HUES6 (cell line): Measurements from ENCODE around the gene ZNF181.
"Not testable (repeated sequence)": the region's sequence is repeated elsewhere in the genome, so short reads cannot be mapped to it uniquely, and the experiment has no call there.

Experiments used
- H3K27ac ChIP-seq: 2 replicates; pipeline ENCODE4 v1.7.0; 2013; ENCODE audit warnings: low read depth, mild to moderate bottlenecking, low read length, inconsistent platforms
- H3K27me3 ChIP-seq: 2 replicates; pipeline ENCODE4 v1.6.1; 2013; ENCODE audit warnings: low read length; ENCODE audit not compliant: control insufficient read depth, insufficient read depth
- H3K36me3 ChIP-seq: 2 replicates; pipeline ENCODE4 v1.6.1; 2013; ENCODE audit warnings: low read length; ENCODE audit not compliant: control insufficient read depth, insufficient read depth
- H3K4me1 ChIP-seq: 2 replicates; pipeline ENCODE4 v1.6.1; 2013; ENCODE audit warnings: low read length; ENCODE audit not compliant: control insufficient read depth, insufficient read depth
- H3K4me3 ChIP-seq: 2 replicates; pipeline ENCODE4 v1.5.1; 2013; ENCODE audit warnings: low read depth, low read length
- H3K9ac ChIP-seq: one replicate; pipeline ENCODE4 v1.6.1; 2013; ENCODE audit warnings: mild to moderate bottlenecking, low read length
- H3K9me3 ChIP-seq: 2 replicates; pipeline ENCODE4 v1.6.1; 2013; ENCODE audit warnings: low read depth, low read length; ENCODE audit not compliant: control insufficient read depth, insufficient read depth

Gene ZNF181

GRCh38 chr19:34733746-34734536 is at the start of gene ZNF181:
ZNF181 (plus strand) TSS chr19:34734243; CDS start chr19:34735038, 795 bp downstream.
- Histone ChIP-seq H3K9ac (peak within 1 kb of the TSS; percentile 80), H3K4me3 (peak within 1 kb of the TSS; percentile 90), H3K27ac (peak within 1 kb of the TSS; percentile 88), H3K27me3 (no peaks in the 10 kb centered on the region), H3K9me3 (no peaks in the 10 kb centered on the region), H3K4me1 (no peaks in the 10 kb centered on the region), H3K36me3 (peaks cover 1% of the 10 kb centered on the region; the same call in 1 of the 2 replicates)

GRCh38 chr19:34685266-34685665 is 48.8 kb upstream of the ZNF181 start:
- not testable (repeated sequence) for H3K27me3 ChIP-seq, H3K9ac ChIP-seq, H3K4me3 ChIP-seq, H3K4me1 ChIP-seq, H3K27ac ChIP-seq
- Histone ChIP-seq H3K9me3 (peaks cover 10% of the 10 kb centered on the region; the same call in 1 of the 2 replicates), H3K36me3 (peaks cover 47% of the 10 kb centered on the region)

GRCh38 chr19:34686455-34686854 is 47.6 kb upstream of the ZNF181 start:
- no peak overlapping the region for H3K4me3 ChIP-seq
- no peak overlapping the region for H3K9ac ChIP-seq
- no peaks in the 10 kb centered on the region for H3K4me1 ChIP-seq
- peaks cover 37% of the 10 kb centered on the region for H3K36me3 ChIP-seq
- H3K27ac ChIP-seq: no peak overlapping the region
- H3K9me3 ChIP-seq: peaks cover 8% of the 10 kb centered on the region; the same call in 1 of the 2 replicates
- H3K27me3 ChIP-seq: 0 out of 2 replicates have a peak, but pooled peaks cover 4% of the 10 kb centered on the region

- 0 out of 2 replicates have a peak, but pooled peaks cover 7% of the 10 kb centered on the region for H3K9me3 ChIP-seq
- no peaks in the 10 kb centered on the region for H3K4me1 ChIP-seq
Measured at GRCh38 chr19:34687348-34687747, 46.7 kb upstream of the ZNF181 start.

GRCh38 chr19:34688592-34688991 is 45.5 kb upstream of the ZNF181 start:
- Histone ChIP-seq H3K27ac (no peak overlapping the region), H3K4me1 (no peaks in the 10 kb centered on the region), H3K27me3 (0 out of 2 replicates have a peak, but pooled peaks cover 4% of the 10 kb centered on the region), H3K4me3 (no peak overlapping the region), H3K36me3 (peaks cover 20% of the 10 kb centered on the region), H3K9me3 (0 out of 2 replicates have a peak, but pooled peaks cover 7% of the 10 kb centered on the region), H3K9ac (no peak overlapping the region)

More at GRCh38 chr19:34687348-34687747, 46.7 kb upstream of the ZNF181 start:
- Histone ChIP-seq H3K4me3 (no peak overlapping the region), H3K9ac (no peak overlapping the region), H3K27ac (no peak overlapping the region), H3K27me3 (0 out of 2 replicates have a peak, but pooled peaks cover 4% of the 10 kb centered on the region), H3K36me3 (peaks cover 32% of the 10 kb centered on the region)

GRCh38 chr19:34690372-34690771 is 43.7 kb upstream of the ZNF181 start:
- Histone ChIP-seq H3K27ac (no peak overlapping the region), H3K9me3 (no peaks in the 10 kb centered on the region), H3K27me3 (0 out of 2 replicates have a peak, but pooled peaks cover 4% of the 10 kb centered on the region), H3K36me3 (peaks cover 2% of the 10 kb centered on the region; the same call in 1 of the 2 replicates), H3K4me1 (no peaks in the 10 kb centered on the region), H3K4me3 (no peak overlapping the region), H3K9ac (no peak overlapping the region)

GRCh38 chr19:34692549-34692948 is 41.5 kb upstream of the ZNF181 start:
- H3K9ac ChIP-seq: no peak overlapping the region
- H3K36me3 ChIP-seq: no peaks in the 10 kb centered on the region
- H3K27me3 ChIP-seq: peaks cover 7% of the 10 kb centered on the region; the same call in 1 of the 2 replicates
- H3K9me3 ChIP-seq: no peaks in the 10 kb centered on the region
- no peak overlapping the region for H3K4me3 ChIP-seq
- no peaks in the 10 kb centered on the region for H3K4me1 ChIP-seq
- H3K27ac ChIP-seq: no peak overlapping the region

GRCh38 chr19:34707661-34708060 is 26.4 kb upstream of the ZNF181 start:
- Histone ChIP-seq H3K4me1 (0 out of 2 replicates have a peak, but pooled peaks cover 2% of the 10 kb centered on the region), H3K4me3 (no peak overlapping the region)

GRCh38 chr19:34711890-34712289 is 22.2 kb upstream of the ZNF181 start:
- no peak overlapping the region for H3K27ac ChIP-seq
- H3K9me3 ChIP-seq: peaks cover 43% of the 10 kb centered on the region
- no peaks in the 10 kb centered on the region for H3K36me3 ChIP-seq
- H3K27me3 ChIP-seq: no peaks in the 10 kb centered on the region
- H3K4me1 ChIP-seq: 0 out of 2 replicates have a peak, but pooled peaks cover 2% of the 10 kb centered on the region
- no peak overlapping the region for H3K4me3 ChIP-seq
- no peak overlapping the region for H3K9ac ChIP-seq

More at GRCh38 chr19:34707661-34708060, 26.4 kb upstream of the ZNF181 start:
- Histone ChIP-seq H3K9me3 (peaks cover 18% of the 10 kb centered on the region), H3K36me3 (no peaks in the 10 kb centered on the region), H3K27ac (no peak overlapping the region), H3K27me3 (no peaks in the 10 kb centered on the region), H3K9ac (no peak overlapping the region)

- H3K27me3 ChIP-seq: no peaks in the 10 kb centered on the region
- H3K27ac ChIP-seq: no peak overlapping the region
- H3K9ac ChIP-seq: no peak overlapping the region
- H3K4me3 ChIP-seq: no peak overlapping the region
- 0 out of 2 replicates have a peak, but pooled peaks cover 2% of the 10 kb centered on the region for H3K4me1 ChIP-seq
- no peaks in the 10 kb centered on the region for H3K36me3 ChIP-seq
- H3K9me3 ChIP-seq: peaks cover 43% of the 10 kb centered on the region
Measured at GRCh38 chr19:34712395-34713261, 21.4 kb upstream of the ZNF181 start.
